Thoracic aorta (tissue), 2 donors: Measurements from ENCODE around the gene SYCE3. TPM values are rescaled to one million over a fixed set of nuclear protein-coding genes. Genes with fewer than 3 reads are reported as not detected.
"Not testable (repeated sequence)": the region's sequence is repeated elsewhere in the genome, so short reads cannot be mapped to it uniquely, and the experiment has no call there.

Source experiments
- ATAC-seq: fragments of 150-250 bp; one replicate; pipeline ENCODE4 v1.8.0; 2017; ENCODE audit warnings: low read depth; ENCODE audit not compliant: insufficient number of reproducible peaks, low FRiP score
- DNase-seq: peaks from one replicate; pipeline ENCODE4 v3.0.0-alpha.2; 2020; ENCODE audit warnings: low spot score
- H3K27ac ChIP-seq, 2 donors: fragments of 200-600 bp; sonication (generic); 1 replicate in 1 of 2; 2 replicates in 1 of 2; pipeline ENCODE4 v1.5.1; 2016; ENCODE audit warnings: mild to moderate bottlenecking in 2 of 2, moderate library complexity in 2 of 2
- H3K27me3 ChIP-seq: fragments of 200-600 bp; sonication (generic); replicated peaks from 2 replicates; pipeline ENCODE4 v1.6.0; 2016; ENCODE audit warnings: mild to moderate bottlenecking; ENCODE audit not compliant: insufficient read depth
- H3K36me3 ChIP-seq: fragments of 200-600 bp; sonication (generic); one replicate; pipeline ENCODE4 v1.5.1; 2016
- H3K4me1 ChIP-seq, 2 donors: fragments of 200-600 bp; sonication (generic); 1 replicate in 1 of 2; 2 replicates in 1 of 2; pipeline versions ENCODE4 v1.5.1 to v1.6.0; 2016; ENCODE audit warnings: low read depth in 2 of 2, mild to moderate bottlenecking in 1 of 2; ENCODE audit not compliant: control insufficient read depth in 1 of 2
- H3K4me3 ChIP-seq: fragments of 200-600 bp; sonication (generic); 2 replicates; pipeline ENCODE4 v1.5.1; 2016; ENCODE audit warnings: mild to moderate bottlenecking
- H3K9me3 ChIP-seq: fragments of 200-600 bp; sonication (generic); 2 replicates; pipeline ENCODE4 v1.5.1; 2016
- total RNA-seq, 2 donors: library from RNA; depleted of rRNA; stranded (reverse); fragments of >200 nt; gene quantifications; one replicate each; pipeline versions ENCODE4 v1.1.0 to v1.2.3, GENCODE V29; 2016
- TF ChIP-seq, protein P1 (sequence below): fragments of 200-600 bp; sonication (generic); IDR thresholded peaks from one replicate; pipeline ENCODE4 v1.5.1; 2019; ENCODE audit warnings: antibody characterized with exemption

The SYCE3 gene
- total RNA-seq, 2 donors from 2014 or later = not detected

DNA sequence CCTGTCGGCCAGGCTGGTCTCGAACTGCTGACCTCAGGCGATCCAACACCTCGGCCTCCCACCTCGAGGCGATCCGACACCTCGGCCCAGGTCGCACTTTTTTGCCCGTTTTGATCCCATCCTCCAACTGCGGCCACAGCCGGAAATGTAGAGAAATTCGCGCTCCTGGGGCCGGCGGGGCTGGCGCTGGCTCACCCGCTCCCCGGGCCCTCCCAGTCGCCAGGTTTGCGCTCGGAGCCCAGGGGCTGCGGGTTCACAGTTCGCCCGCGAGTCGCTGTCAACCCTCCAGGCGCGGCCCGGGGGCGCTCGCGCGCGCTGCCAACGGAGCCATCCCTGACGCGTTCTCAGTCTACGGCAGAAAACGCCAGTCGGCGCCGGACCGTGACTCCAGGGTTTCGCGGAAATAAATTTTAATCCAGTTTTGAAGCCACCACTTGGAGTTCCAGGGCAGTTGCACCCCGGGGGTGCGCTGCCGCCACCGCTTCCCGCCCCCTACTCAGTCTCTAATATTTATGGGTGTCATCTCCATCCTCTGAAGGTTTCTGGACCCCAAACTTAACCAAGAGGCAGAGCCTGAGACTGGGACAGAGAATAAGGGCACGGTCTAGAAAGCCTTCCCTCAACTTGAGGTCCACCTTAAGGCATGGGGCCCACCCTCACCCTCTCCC is 18.5 kb downstream of the SYCE3 start:
- Histone ChIP-seq H3K4me1 (peaks cover 7 to 22% of the 10 kb centered on the region in 2 donors), H3K4me3 (peak overlapping the region; percentile 54), H3K27ac (no peak overlapping the region)

DNA sequence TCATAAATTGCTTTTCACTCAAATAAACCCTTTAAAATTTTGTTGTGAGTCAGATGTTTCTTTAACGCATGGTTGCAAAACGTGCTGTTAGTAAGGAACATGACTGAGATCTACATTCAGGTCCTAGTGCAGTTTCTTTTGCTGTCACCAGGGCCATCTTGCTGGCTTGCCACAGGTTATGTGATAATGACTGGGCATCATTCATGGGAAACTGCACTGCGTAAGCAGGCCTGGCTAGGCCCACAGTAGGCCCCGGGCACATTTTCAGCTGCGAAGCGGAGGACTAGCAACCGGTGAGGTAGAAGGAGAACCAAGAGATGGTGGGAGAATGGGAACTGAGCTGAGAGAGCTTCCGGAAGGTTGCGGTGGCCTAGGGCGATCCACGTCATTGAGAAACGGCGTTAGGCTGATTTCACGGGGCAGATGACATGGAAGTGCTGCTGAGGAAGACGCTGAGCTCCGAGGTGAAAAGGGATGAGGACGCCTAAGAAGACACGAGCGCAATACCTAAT is 20.2 kb downstream of the SYCE3 start:
- no peak for ATAC-seq
- no peak overlapping the region for H3K27ac ChIP-seq
- DNase-seq = no peak

More for the DNA sequence above, 18.5 kb downstream of the SYCE3 start:
- ATAC-seq (no peak), DNase-seq (no peak)
- H3K36me3 ChIP-seq = no peaks in the 10 kb centered on the region
- TF ChIP-seq, protein P1, sequence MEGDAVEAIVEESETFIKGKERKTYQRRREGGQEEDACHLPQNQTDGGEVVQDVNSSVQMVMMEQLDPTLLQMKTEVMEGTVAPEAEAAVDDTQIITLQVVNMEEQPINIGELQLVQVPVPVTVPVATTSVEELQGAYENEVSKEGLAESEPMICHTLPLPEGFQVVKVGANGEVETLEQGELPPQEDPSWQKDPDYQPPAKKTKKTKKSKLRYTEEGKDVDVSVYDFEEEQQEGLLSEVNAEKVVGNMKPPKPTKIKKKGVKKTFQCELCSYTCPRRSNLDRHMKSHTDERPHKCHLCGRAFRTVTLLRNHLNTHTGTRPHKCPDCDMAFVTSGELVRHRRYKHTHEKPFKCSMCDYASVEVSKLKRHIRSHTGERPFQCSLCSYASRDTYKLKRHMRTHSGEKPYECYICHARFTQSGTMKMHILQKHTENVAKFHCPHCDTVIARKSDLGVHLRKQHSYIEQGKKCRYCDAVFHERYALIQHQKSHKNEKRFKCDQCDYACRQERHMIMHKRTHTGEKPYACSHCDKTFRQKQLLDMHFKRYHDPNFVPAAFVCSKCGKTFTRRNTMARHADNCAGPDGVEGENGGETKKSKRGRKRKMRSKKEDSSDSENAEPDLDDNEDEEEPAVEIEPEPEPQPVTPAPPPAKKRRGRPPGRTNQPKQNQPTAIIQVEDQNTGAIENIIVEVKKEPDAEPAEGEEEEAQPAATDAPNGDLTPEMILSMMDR = no peak
- no peaks in the 10 kb centered on the region for H3K27me3 ChIP-seq
- no peaks in the 10 kb centered on the region for H3K9me3 ChIP-seq

GRCh38 chr22:50541667-50542026 is 21.1 kb downstream of the SYCE3 start:
- not testable (repeated sequence) for DNase-seq, H3K9me3 ChIP-seq, H3K4me3 ChIP-seq, ATAC-seq, H3K27me3 ChIP-seq, H3K36me3 ChIP-seq
- H3K27ac ChIP-seq = peak overlapping the region; percentile 12 to 48
- peaks cover 9 to 11% of the 10 kb centered on the region in 2 donors for H3K4me1 ChIP-seq

More for the DNA sequence above, 20.2 kb downstream of the SYCE3 start:
- Histone ChIP-seq H3K4me3 (no peak overlapping the region), H3K9me3 (no peaks in the 10 kb centered on the region), H3K27me3 (no peaks in the 10 kb centered on the region), H3K36me3 (no peaks in the 10 kb centered on the region), H3K4me1 (peaks cover 9 to 11% of the 10 kb centered on the region in 2 donors)
- TF ChIP-seq, protein P1 = no peak

DNA sequence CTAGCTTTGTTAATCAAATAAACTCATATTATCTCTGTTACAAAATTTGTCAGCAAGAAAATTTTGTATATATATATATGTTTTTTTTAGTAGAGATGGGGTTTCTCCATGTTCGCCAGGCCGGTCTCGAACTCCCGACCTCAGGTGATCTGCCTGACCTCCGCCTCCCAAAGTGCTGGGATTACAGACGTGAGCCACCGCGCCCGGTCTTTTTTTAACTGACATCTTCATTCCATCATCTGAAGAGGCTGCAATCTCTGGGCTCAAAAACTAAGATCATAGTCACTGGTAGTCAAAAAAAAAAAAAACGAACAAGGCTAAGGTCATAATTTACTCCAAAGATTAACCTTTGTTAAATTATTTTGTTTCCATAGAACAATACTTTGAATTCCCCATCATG is 22.3 kb downstream of the SYCE3 start:
- peak overlapping the region in 1 of 2 donors; percentile 75 for H3K27ac ChIP-seq
- TF ChIP-seq, protein P1 = no peak
- ATAC-seq = no peak
- no peak overlapping the region for H3K4me3 ChIP-seq
- no peaks in the 10 kb centered on the region for H3K36me3 ChIP-seq
- H3K4me1 ChIP-seq = peaks cover 9 to 11% of the 10 kb centered on the region in 2 donors
- no peaks in the 10 kb centered on the region for H3K27me3 ChIP-seq
- DNase-seq = no peak
- no peaks in the 10 kb centered on the region for H3K9me3 ChIP-seq

GRCh38 chr22:50537765-50538164 is 25.0 kb downstream of the SYCE3 start:
- Histone ChIP-seq H3K4me1 (peaks cover 0 to 4% of the 10 kb centered on the region in 2 donors), H3K36me3 (no peaks in the 10 kb centered on the region), H3K27ac (peak overlapping the region in 1 of 2 donors; percentile 75), H3K9me3 (no peaks in the 10 kb centered on the region), H3K4me3 (no peak overlapping the region), H3K27me3 (no peaks in the 10 kb centered on the region)
- TF ChIP-seq, protein P1 = no peak
- DNase-seq = no peak
- ATAC-seq = no peak
